GM18861 (cell line): ENCODE results near the gene ATP5F1B.

Experiments
- ATAC-seq: cut with Tn5 transposase; IDR thresholded peaks from one replicate; pipeline ENCODE4 v1.9.1; 2021; ENCODE audit not compliant: unreplicated experiment

Gene ATP5F1B

DNA sequence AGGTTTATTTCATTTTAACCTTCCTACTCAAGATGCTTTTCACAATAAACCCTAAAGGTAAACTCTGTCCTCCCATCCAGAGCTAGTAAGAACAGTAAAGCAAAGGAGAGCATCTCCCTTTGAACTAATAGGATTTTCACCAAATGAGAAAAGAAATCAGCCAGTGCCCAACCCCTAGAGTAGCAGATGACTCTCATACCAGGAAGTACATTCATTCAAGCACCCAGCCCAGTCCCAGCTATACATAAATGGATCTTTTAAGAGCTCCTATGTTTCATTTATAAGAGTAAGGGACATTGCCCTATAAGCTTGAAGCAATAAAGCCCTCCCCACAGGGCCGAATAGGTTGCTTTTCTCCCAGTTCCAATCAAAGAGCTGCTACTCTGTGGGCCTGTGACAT is 23.2 kb downstream of the ATP5F1B start:
- ATAC-seq: no peak

DNA sequence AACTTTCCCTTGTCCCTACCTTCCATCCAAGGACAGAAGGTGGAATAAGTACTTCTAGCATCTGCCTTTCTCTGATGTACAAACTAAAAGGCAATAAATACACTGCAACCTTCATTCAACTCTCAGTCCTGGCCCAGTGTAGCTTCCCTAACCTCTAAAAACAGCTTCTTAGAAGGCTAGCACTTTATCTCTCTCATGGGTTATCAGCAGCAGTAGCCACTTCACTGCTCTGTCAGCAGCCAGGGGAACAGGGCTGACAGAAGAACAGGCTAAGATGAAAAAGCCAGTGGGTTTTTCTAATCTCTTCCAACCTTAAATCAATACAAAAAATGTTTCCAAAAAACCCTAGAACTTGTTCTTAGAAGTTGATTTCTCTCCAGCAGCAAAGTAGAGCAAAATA is 28.9 kb downstream of the ATP5F1B start:
- ATAC-seq: no peak

DNA sequence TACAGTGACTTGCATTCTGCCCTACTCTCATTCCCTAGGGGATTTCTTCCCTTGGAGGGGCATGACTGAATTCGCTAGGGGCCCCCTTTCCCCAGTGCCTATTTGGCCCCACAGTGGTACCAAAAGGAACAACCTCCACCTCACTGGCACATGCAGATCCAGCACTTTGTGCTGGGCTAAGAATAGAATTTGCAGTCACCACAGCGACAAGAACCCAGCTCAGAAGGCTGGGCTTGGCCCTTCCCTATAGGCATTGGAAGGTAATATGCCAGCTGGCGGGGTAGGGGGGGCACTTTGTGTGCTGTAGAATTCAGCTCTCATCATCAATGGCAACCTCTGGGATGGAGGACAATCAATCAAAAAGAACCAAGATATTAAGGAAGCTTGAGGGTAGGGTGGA is 29.5 kb downstream of the ATP5F1B start:
- no peak for ATAC-seq

DNA sequence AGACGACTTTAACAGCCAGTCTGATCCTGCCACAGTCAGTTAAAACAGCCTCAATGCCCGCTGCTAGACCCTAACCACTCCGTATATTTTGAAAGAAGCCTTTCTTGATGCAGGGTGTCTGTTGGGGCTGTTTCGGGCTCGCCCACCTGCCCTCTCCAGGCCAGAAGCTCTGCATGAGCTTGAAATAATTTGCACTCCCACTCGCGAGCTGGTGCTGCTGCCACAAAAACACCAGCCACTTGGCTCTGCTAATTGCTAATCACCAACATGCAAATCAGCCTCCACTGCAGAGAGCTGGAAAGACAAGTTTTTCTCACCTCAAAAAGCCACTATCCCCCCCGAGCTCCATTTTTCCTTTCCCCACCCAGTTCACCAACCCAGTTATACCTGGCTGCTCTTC is 31.2 kb downstream of the ATP5F1B start:
- no peak for ATAC-seq

DNA sequence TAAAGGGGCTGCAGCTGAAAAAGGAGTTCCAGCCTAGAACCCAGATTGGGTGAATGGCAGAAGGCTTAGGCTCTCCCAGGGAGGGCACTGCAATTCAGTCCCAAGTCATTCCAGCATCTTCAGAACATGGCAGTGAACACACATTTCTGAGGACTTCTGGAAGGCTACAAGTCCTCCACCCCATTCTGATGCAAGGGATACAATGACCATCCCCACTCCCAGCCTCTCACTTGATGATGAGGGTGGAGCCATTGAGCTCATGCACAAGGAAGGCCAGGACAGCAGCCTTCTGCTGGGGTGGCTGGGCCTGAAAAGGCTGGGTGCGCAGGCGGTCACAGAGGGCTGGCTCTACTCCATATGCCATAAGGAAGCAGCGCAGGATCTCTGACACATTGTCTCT is 41.4 kb downstream of the ATP5F1B start:
- ATAC-seq: no peak

DNA sequence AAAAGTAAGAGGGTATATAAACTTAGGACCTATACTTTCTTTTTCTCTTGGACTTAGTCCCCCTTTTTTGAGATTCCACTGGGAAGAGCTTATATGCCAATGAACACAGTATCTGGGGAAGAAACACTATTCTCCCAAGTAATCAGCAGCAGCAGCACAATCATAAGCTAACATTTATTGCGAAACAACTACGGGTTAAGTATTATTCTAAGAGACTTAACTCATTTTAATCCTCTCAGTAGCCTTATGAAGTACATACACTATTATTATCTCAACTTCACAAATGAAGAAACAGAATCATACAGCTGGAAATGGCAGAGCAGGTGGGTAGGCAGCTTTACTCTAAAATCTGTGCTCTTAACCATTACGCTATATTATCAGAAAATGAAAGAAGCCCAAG is 43.5 kb downstream of the ATP5F1B start:
- no peak for ATAC-seq

DNA sequence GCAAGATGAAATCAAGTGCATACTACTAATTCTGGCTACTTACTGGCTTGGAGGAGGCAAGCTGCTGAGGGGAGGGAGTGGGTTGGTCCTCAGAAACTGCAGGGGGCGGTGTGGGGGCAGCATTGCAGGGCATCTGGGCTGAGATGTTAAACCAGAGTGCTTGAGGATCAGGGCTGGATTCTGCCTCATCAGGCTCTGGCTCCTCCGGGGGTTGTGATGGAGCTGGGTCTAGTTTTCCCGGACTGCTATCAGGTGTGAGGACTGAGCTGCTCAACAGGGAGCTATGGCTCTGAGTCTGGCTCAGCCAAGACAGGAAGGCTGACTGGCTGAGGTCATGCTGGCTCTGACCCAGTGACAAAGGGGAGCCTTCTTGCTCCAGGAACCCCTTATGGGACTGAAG is 44.3 kb downstream of the ATP5F1B start:
- ATAC-seq: no peak

DNA sequence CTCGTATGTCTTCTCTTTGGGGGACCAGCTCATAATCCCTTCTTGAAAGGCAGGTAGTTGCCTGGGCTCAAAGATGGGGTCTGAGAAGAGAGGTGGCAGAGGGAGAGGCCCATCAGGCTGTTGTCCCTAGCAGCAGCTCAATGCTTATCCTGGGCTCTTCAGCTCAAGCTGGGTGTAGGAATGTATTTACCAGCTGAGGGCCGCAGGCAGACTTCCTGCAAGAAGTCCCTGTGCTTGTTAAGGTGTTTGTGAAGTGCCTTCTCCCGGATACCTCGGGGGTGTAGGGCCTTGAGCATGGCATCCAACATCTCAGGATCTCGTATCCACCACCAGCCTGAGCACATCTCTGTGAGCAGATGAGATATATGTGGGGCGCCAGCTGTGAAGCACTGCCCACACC is 45.0 kb downstream of the ATP5F1B start:
- no peak for ATAC-seq

DNA sequence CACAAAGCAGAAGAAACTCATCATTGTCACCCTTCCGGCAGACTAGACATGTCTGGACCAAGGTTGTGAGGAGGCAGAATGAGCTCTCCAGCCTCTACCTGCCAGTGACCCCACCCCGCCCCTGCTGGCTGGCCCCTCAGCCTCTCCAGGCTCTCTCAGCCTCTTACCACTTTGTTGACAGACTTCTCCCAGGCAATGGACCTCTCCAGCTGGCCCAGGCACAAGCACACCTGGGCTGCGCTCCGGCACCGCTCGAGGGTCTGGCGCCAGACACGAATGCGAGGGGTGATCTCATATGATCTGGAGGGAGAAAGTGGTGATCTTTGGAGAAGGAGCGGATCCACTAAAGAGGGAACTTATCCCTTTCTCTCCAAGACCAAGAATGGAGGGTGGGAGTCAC is 46.0 kb downstream of the ATP5F1B start:
- ATAC-seq: no peak

DNA sequence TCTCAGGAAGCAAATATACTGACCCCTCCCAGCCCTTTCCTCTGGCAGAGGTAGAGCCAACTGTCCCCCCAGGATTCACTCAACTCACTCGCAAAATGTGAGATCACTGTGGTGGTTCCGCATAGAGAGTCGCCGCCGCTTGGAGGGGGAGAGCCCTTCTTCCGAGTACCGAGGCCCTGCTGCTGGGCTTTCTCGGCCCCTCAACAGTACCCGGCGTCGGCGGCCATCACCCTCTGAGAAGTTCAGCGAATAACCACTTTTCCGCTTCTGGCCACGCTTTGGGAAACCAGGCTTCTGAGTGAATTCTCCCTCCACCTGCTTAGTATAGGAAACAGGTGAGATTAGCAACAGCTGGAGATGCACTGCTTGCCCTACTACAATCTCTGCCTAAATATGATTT is 46.7 kb downstream of the ATP5F1B start:
- ATAC-seq: no peak

DNA sequence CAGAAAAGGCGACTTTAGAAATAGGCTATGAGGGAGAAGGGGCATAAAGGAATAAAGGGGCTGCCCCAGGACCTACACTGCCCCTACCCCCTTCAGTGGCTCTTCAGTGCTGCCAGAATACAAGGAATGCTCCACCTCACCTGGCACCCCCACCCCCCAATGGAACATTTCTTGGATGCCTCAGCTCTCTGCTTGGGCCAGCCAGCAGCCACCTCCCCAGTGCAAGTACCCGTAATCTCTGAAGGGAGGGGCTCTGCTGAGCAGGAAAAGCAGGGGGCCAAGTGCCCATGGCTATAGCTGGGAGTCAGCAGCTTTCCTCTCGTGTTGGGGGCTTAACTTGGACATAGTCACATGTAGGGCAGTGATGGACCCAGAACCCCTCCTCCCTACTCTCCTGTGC is 49.0 kb downstream of the ATP5F1B start:
- no peak for ATAC-seq

DNA sequence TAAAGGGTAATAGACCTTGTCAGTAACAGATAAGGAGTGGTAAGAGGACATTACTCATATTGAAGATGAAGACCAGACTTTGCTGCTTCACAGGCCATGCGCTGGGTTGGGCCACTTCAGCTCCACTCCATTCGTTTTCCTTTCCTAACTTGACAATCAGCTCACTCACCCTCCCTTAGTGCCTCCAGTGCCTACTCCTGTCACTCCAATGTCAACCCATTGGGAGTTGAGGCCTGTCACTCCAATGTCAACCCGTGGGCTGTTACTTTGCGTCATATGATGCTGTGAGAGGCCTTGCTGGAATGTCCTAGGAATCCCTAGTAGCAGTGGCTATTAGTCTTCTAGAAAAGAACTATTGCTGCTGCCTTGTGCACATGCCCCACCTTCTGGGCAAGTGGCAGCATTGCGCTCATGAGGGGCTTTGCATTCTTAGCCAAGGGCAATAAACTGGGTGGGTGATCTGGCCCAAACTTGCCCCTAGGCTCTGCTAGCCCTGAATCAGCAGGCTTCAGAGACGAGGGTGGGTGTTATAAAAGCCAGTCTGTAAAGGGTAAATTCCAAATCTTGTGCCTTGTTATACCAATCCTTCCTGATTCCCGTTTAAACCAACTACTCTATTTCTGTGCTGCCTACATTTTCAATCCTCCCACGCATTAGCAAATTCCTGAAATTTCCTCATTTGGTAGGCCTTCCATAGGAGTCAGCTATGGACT is 51.7 kb downstream of the ATP5F1B start:
- no peak for ATAC-seq

DNA sequence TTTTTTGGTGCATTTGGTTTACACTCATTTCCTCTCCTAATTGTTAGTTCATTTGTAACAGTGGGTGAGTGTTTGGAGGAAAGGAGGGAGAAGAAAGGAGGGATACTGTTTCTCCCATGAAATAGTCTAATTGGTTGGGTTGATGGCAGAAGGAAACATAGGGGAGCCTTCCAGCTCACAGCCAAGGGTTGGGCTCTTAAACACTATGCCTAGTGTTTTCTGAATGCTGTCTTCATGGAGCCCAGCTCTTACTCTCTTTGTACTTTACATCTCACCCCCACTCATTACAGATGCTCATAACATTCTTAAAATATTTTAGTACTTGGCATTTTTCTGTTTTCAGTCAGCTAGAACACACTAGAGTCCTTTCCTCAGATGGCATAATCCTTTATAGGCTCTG is 53.8 kb downstream of the ATP5F1B start:
- no peak for ATAC-seq

DNA sequence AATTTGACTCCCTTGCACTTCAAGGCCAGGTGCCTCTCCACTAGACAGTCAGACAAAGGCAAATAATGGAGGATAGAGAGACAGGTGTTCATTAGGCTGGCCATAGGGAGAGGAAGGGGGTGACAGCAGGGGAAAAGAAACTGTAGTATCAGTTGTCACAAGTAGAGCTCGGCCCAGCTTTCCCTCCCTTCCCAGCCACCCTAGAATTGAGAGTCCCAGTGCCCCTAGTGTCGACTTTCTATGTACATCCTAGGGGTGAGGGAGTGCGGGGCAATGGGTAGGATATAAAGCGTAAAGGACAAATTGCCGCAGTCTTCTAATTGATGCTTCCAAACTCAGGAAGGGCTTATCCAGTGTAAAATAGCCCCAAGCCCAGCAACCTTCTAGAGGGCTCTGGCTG is 54.7 kb downstream of the ATP5F1B start:
- ATAC-seq: no peak

DNA sequence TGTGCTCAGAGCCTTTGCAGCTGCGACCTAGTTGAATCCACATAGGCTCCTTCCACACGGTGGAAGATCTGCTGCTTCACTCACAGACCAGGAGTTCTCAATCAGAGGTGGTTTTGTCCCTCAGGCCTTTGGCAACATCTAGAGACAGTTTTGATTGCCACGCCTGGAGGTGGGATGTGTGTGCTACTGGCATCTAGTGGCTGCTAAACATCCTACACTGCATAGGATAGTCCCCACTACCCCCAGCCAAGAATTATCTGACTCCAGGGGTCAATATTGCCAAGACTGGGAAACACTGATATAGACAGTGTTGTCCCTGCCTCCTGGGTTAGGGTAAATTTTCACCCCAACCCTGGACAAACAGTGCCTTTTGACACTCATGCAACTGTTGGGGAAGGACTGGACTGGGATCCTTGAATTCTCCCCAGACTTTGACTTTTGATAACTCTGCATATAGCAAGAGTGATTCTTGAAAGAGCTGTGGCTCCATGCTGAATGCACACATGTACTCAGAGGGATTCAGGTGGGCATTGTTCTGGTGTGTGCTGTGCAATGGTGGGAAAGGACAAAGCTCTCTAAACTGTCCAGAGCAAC is 55.5 kb downstream of the ATP5F1B start:
- no peak for ATAC-seq

DNA sequence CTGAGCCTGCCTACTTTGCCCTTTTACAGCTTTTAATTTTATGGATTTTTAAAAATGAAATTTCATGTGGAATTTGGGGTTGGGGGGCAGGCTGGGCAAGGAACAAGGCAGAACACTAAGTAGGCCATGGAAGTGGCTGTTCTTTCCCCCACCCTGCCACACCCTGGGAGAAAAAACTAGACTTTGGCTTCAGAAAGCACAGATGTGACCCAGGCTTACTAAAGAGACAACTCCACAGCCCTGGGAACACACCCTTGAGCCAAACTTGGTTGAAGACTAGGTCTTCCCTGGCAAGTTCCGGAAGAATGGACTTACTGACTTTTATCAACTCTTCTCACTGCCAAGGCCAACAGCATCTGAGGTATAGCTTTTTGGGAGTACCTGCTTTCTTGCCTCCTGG is 56.0 kb downstream of the ATP5F1B start:
- ATAC-seq: no peak
